Natural killer cell (primary cell): ENCODE data around the gene MCF2L. TPM values are rescaled to one million over a fixed set of nuclear protein-coding genes. Genes with fewer than 3 reads are reported as not detected.

ENCODE experiments used
- ATAC-seq, 3 donors: fragments of 150-1000 bp in 2 of 3; fragments of 200-7000 bp in 1 of 3; cut with Tn5 transposase; 1 replicate in 1 of 3; 2 replicates in 2 of 3; pipeline ENCODE4 v1.10.0; 2021; ENCODE audit warnings: mild to moderate bottlenecking in 2 of 3, moderate library complexity in 2 of 3
- DNase-seq, 2 donors: peaks; one replicate each; pipeline versions ENCODE4 v3.0.0 to v3.0.0-alpha.2; 2013 to 2021; ENCODE audit warnings: mixed read lengths in 1 of 2
- H3K27ac ChIP-seq: one replicate; pipeline ENCODE4 v1.5.1; 2013; ENCODE audit warnings: mild to moderate bottlenecking, low read length
- H3K27me3 ChIP-seq: one replicate; pipeline ENCODE4 v1.6.1; 2013; ENCODE audit warnings: low read length; ENCODE audit not compliant: control insufficient read depth, insufficient read depth
- H3K36me3 ChIP-seq: one replicate; pipeline ENCODE4 v1.6.1; 2013; ENCODE audit warnings: low read length; ENCODE audit not compliant: control insufficient read depth, insufficient read depth
- H3K4me1 ChIP-seq: one replicate; pipeline ENCODE4 v1.6.1; 2013; ENCODE audit warnings: low read length; ENCODE audit not compliant: control insufficient read depth, insufficient read depth
- H3K4me3 ChIP-seq: one replicate; pipeline ENCODE4 v1.5.1; 2013; ENCODE audit warnings: low read length
- H3K9me3 ChIP-seq: one replicate; pipeline ENCODE4 v1.6.1; 2013; ENCODE audit warnings: low read length; ENCODE audit not compliant: control insufficient read depth, insufficient read depth
- H3K27ac Mint-ChIP-seq, 2 donors: one replicate each; pipeline ENCODE4 v1.8.0; 2022; ENCODE audit warnings: mild to moderate bottlenecking in 2 of 2, mixed read lengths in 2 of 2, moderate library complexity in 1 of 2
- H3K27me3 Mint-ChIP-seq, 2 donors: one replicate each; pipeline ENCODE4 v1.8.0; 2022; ENCODE audit warnings: low read depth in 2 of 2, mixed read lengths in 2 of 2
- H3K36me3 Mint-ChIP-seq: one replicate; pipeline ENCODE4 v1.8.0; 2022; ENCODE audit warnings: mixed read lengths
- H3K4me1 Mint-ChIP-seq, 2 donors: one replicate each; pipeline ENCODE4 v1.8.0; 2022; ENCODE audit warnings: mixed read lengths in 2 of 2
- H3K4me3 Mint-ChIP-seq: one replicate; pipeline ENCODE4 v1.8.0; 2022; ENCODE audit warnings: mild to moderate bottlenecking, moderate library complexity, mixed read lengths
- H3K9me3 Mint-ChIP-seq, 2 donors: one replicate each; pipeline ENCODE4 v1.8.0; 2022; ENCODE audit warnings: mixed read lengths in 2 of 2
- CTCF ChIP-seq: fragments of 200-600 bp; IDR thresholded peaks from one replicate; pipeline ENCODE4 v1.8.0; 2022; ENCODE audit warnings: antibody characterized with exemption
- WGBS: methylation state at CpG from one replicate; pipeline ENCODE4 v1.1.7; 2013; ENCODE audit warnings: missing lambda C conversion rate; ENCODE audit not compliant: insufficient coverage; 5-methylcytosine and 5-hydroxymethylcytosine counted together
- intact Hi-C: fragments of 100-400 bp; cut with micrococcal nuclease; formaldehyde crosslinking; loops from one replicate; pipeline ENCODE4 v1.14.2; 2022
- total RNA-seq, 4 donors: library from RNA; stranded (reverse); fragments of 120-200 nt in 1 of 4; gene quantifications; one replicate each; pipeline versions ENCODE4 v1.2.3 to v1.2.4, GENCODE V29; 2013 to 2022

MCF2L gene
- total RNA-seq, 3 donors from 2014 or later (not counting 1 experiment from before 2014, with no cell fraction given), result 1.7 to 3.0 (median 3.0) TPM

DNA sequence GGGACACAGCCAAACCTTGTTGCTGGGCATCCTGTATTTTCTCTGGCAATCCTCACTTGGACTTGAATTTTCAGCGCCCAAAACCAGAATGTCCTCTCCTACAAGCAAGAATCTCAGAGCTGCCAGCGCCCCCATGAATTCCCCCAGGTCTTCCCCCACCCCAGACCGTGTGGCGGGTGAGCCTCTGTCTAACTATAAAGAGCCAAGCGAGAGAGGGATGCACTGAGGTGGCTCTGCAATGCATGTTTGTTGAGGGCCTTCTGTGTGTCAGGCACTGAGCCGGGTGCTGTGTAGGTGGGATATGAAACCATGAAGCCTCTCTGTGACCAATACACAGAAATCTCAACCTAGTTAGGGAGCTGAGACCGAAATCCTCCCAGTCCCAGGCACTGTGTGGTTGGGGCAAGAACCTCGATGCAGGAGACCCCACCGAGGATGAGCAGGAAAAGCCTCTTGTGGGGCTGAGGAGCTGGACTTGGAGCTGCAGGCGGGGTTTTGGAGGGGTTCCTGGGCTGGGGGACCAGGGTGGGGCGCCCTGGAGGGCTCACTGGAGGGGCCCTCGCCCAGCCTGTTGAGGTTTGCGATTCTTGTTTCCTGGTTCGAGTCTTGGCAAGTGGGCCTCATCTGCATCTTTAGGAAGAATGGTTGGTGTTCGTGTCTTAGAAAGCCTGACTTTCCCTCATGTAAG is 177.0 kb downstream of the MCF2L start:
- intact Hi-C loops, result no loop called here
- Histone ChIP-seq H3K4me3 (no peak overlapping the region), H3K36me3 (no peaks in the 10 kb centered on the region), H3K9me3 (no peaks in the 10 kb centered on the region), H3K27ac (no peak overlapping the region), H3K4me1 (no peaks in the 10 kb centered on the region), H3K27me3 (peaks cover 5% of the 10 kb centered on the region)
- WGBS, result 91% methylated on average over 14 of the region's 15 CpGs
- Mint-ChIP-seq H3K36me3 (no peaks in the 10 kb centered on the region), H3K27me3 (peaks cover 0 to 16% of the 10 kb centered on the region in 2 donors), H3K9me3 (no peaks in the 10 kb centered on the region), H3K27ac (no peak overlapping the region), H3K4me3 (no peak overlapping the region), H3K4me1 (peaks cover 0 to under 1% of the 10 kb centered on the region in 2 donors)
- ATAC-seq, result no peak
- DNase-seq, result no peak
- TF ChIP-seq CTCF, result no peak

GRCh38 chr13:113146750-113147149 is 177.7 kb downstream of the MCF2L start:
- WGBS, result 88% methylated on average over 9 of the region's 9 CpGs
- H3K9me3 Mint-ChIP-seq, result no peaks in the 10 kb centered on the region
- ATAC-seq (no peak), DNase-seq (no peak)
- peaks cover 0 to 7% of the 10 kb centered on the region in 2 donors for H3K4me1 Mint-ChIP-seq
- no peak overlapping the region for H3K4me3 ChIP-seq
- no peaks in the 10 kb centered on the region for H3K36me3 ChIP-seq
- no peak for TF ChIP-seq CTCF
- H3K36me3 Mint-ChIP-seq, result no peaks in the 10 kb centered on the region
- peaks cover 1% of the 10 kb centered on the region for H3K4me1 ChIP-seq
- H3K9me3 ChIP-seq, result no peaks in the 10 kb centered on the region
- peaks cover 9% of the 10 kb centered on the region for H3K27me3 ChIP-seq
- no peak overlapping the region for H3K27ac ChIP-seq
- no peak overlapping the region for H3K4me3 Mint-ChIP-seq
- H3K27me3 Mint-ChIP-seq, result peaks cover 0 to 22% of the 10 kb centered on the region in 2 donors
- H3K27ac Mint-ChIP-seq, result no peak overlapping the region
- intact Hi-C loops, result no loop called here

- H3K4me3 ChIP-seq, result no peak overlapping the region
- peaks cover 3 to 11% of the 10 kb centered on the region in 2 donors for H3K4me1 Mint-ChIP-seq
These were observed 178.2 kb downstream of the MCF2L start for GRCh38 chr13:113147206-113147605.

More at GRCh38 chr13:113147206-113147605, 178.2 kb downstream of the MCF2L start:
- Mint-ChIP-seq H3K9me3 (no peaks in the 10 kb centered on the region), H3K27me3 (peaks cover 0 to 23% of the 10 kb centered on the region in 2 donors), H3K36me3 (no peaks in the 10 kb centered on the region), H3K27ac (no peak overlapping the region), H3K4me3 (no peak overlapping the region)
- peaks cover 13% of the 10 kb centered on the region for H3K27me3 ChIP-seq
- H3K27ac ChIP-seq, result no peak overlapping the region
- no peaks in the 10 kb centered on the region for H3K36me3 ChIP-seq
- H3K4me1 ChIP-seq, result peaks cover 6% of the 10 kb centered on the region
- ATAC-seq (no peak), DNase-seq (no peak)
- WGBS, result 81% methylated on average over 8 of the region's 8 CpGs
- intact Hi-C loops, result no loop called here
- no peak for TF ChIP-seq CTCF
- H3K9me3 ChIP-seq, result no peaks in the 10 kb centered on the region
